ENCODE results near the gene RPS6KA5.

- TF ChIP-seq CTCF (IDR thresholded peaks at IDR 0.05) (no peak), POLR2AphosphoS5 (IDR thresholded peaks at IDR 0.05) (peak; percentile 76), POLR2A (IDR thresholded peaks at IDR 0.05) (peak; percentile 47)
Measured at GRCh38 chr14:90827919-90828610, 232.4 kb downstream of the RPS6KA5 start.
